H9 (cell line): Measurements from ENCODE around the gene DIMT1. TPM values are rescaled to one million over a fixed set of nuclear protein-coding genes. Genes with fewer than 3 reads are reported as not detected.

Source experiments
- DNase-seq: peaks from one replicate; pipeline ENCODE4 v3.0.0-alpha.2; 2017
- H2AFZ ChIP-seq: one replicate; pipeline ENCODE4 v1.6.1; 2013; ENCODE audit warnings: mild to moderate bottlenecking, low read length, control low read depth, moderate library complexity
- H2AK5ac ChIP-seq: 2 replicates; pipeline ENCODE4 v1.6.1; 2013; ENCODE audit warnings: low read length, control low read depth, mixed read lengths; ENCODE audit not compliant: insufficient read length
- H2BK120ac ChIP-seq: one replicate; pipeline ENCODE4 v1.6.1; 2013; ENCODE audit warnings: low read depth, mild to moderate bottlenecking, low read length, control low read depth, inconsistent platforms; ENCODE audit not compliant: poor library complexity, severe bottlenecking
- H2BK12ac ChIP-seq: 2 replicates; pipeline ENCODE4 v1.6.1; 2013; ENCODE audit warnings: low read length, control low read depth, mixed read lengths, low read depth; ENCODE audit not compliant: insufficient read length
- H2BK15ac ChIP-seq: 2 replicates; pipeline ENCODE4 v1.6.1; 2013; ENCODE audit warnings: low read depth, low read length, control low read depth
- H2BK20ac ChIP-seq: one replicate; pipeline ENCODE4 v1.6.1; 2013; ENCODE audit warnings: low read depth, mild to moderate bottlenecking, low read length, control low read depth, inconsistent platforms; ENCODE audit not compliant: poor library complexity, severe bottlenecking
- H2BK5ac ChIP-seq: 2 replicates; pipeline ENCODE4 v1.6.1; 2013; ENCODE audit warnings: low read length, control low read depth, mixed read lengths; ENCODE audit not compliant: insufficient read length
- H3K14ac ChIP-seq: 2 replicates; pipeline ENCODE4 v1.6.1; 2013; ENCODE audit warnings: low read length, control low read depth; ENCODE audit not compliant: insufficient read depth
- H3K18ac ChIP-seq: 2 replicates; pipeline ENCODE4 v1.6.1; 2013; ENCODE audit warnings: low read depth, mild to moderate bottlenecking, mixed read lengths, low read length, control low read depth; ENCODE audit not compliant: insufficient read length
- H3K23ac ChIP-seq: 2 replicates; pipeline ENCODE4 v1.6.1; 2013; ENCODE audit warnings: low read length, control low read depth, mixed read lengths, low read depth; ENCODE audit not compliant: insufficient read length
- H3K23me2 ChIP-seq: 2 replicates; pipeline ENCODE4 v1.6.1; 2013; ENCODE audit warnings: low read depth, mild to moderate bottlenecking, mixed read lengths, low read length, control low read depth; ENCODE audit not compliant: insufficient read length, poor library complexity, severe bottlenecking
- H3K27ac ChIP-seq: 2 replicates; pipeline ENCODE4 v1.5.1; 2013; ENCODE audit warnings: low read length, control low read depth, mixed read lengths, low read depth; ENCODE audit not compliant: insufficient read length
- H3K27me3 ChIP-seq: 2 replicates; pipeline ENCODE4 v1.6.1; 2013; ENCODE audit warnings: low read length, control low read depth, inconsistent platforms; ENCODE audit not compliant: insufficient read depth
- H3K4ac ChIP-seq: 2 replicates; pipeline ENCODE4 v1.6.1; 2013; ENCODE audit warnings: low read depth, mild to moderate bottlenecking, control low read depth, inconsistent platforms, low read length, moderate library complexity
- H3K4me1 ChIP-seq: 2 replicates; pipeline ENCODE4 v1.6.1; 2013; ENCODE audit warnings: low read length, control low read depth, inconsistent platforms; ENCODE audit not compliant: insufficient read depth
- H3K4me2 ChIP-seq: 2 replicates; pipeline ENCODE4 v1.6.1; 2013; ENCODE audit warnings: low read length, control low read depth, mixed read lengths; ENCODE audit not compliant: insufficient read length, insufficient read depth
- H3K56ac ChIP-seq: 2 replicates; pipeline ENCODE4 v1.6.1; 2013; ENCODE audit warnings: low read depth, mild to moderate bottlenecking, mixed read lengths, low read length, control low read depth; ENCODE audit not compliant: insufficient read length
- H3K79me1 ChIP-seq: 2 replicates; pipeline ENCODE4 v1.6.1; 2013; ENCODE audit warnings: low read depth, mild to moderate bottlenecking, moderate library complexity, low read length, control low read depth, inconsistent platforms; ENCODE audit not compliant: insufficient read depth, poor library complexity, severe bottlenecking
- H3K79me2 ChIP-seq: 2 replicates; pipeline ENCODE4 v1.6.1; 2013; ENCODE audit warnings: low read length, control low read depth, inconsistent platforms; ENCODE audit not compliant: insufficient read depth
- H3K9ac ChIP-seq: 2 replicates; pipeline ENCODE4 v1.6.1; 2013; ENCODE audit warnings: low read length, control low read depth, mixed read lengths; ENCODE audit not compliant: insufficient read length; ENCODE audit errors: extremely low read depth
- H3K9me3 ChIP-seq: one replicate; pipeline ENCODE4 v1.6.1; 2013; ENCODE audit warnings: low read depth, low read length, inconsistent platforms; ENCODE audit not compliant: control insufficient read depth
- H3T11ph ChIP-seq: one replicate; pipeline ENCODE4 v1.6.1; 2013; ENCODE audit warnings: mild to moderate bottlenecking, low read length, control low read depth, inconsistent platforms
- H4K20me1 ChIP-seq: one replicate; pipeline ENCODE4 v1.6.1; 2013; ENCODE audit not compliant: control insufficient read depth, insufficient read length, insufficient read depth
- H4K5ac ChIP-seq: 2 replicates; pipeline ENCODE4 v1.6.1; 2013; ENCODE audit warnings: low read depth, mild to moderate bottlenecking, mixed read lengths, low read length, control low read depth; ENCODE audit not compliant: insufficient read length
- H4K8ac ChIP-seq: replicated peaks from 2 replicates; pipeline ENCODE4 v1.6.1; 2013; ENCODE audit warnings: low read length, control low read depth, mixed read lengths, low read depth; ENCODE audit not compliant: insufficient read length
- H4K91ac ChIP-seq: 2 replicates; pipeline ENCODE4 v1.6.1; 2013; ENCODE audit warnings: low read depth, mild to moderate bottlenecking, moderate library complexity, mixed read lengths, low read length, control low read depth; ENCODE audit not compliant: insufficient read length
- H3K27ac Mint-ChIP-seq, 3 experiments: 2 replicates in 2 of 3; 3 replicates in 1 of 3; pipeline ENCODE4 v1.8.0; 2020 to 2021; ENCODE audit warnings: mixed read lengths in 3 of 3, mild to moderate bottlenecking in 1 of 3, moderate library complexity in 1 of 3
- H3K27me3 Mint-ChIP-seq: 2 replicates; pipeline ENCODE4 v1.8.0; 2021; ENCODE audit warnings: low read depth, mild to moderate bottlenecking, moderate library complexity, mixed read lengths
- H3K36me3 Mint-ChIP-seq, 3 experiments: 2 replicates in 2 of 3; 3 replicates in 1 of 3; pipeline ENCODE4 v1.8.0; 2020 to 2021; ENCODE audit warnings: low read depth in 3 of 3, mixed read lengths in 3 of 3; ENCODE audit not compliant: insufficient read depth in 1 of 3
- H3K4me1 Mint-ChIP-seq, 2 experiments: 2 replicates each; pipeline ENCODE4 v1.8.0; 2020; ENCODE audit warnings: mixed read lengths in 2 of 2
- H3K4me3 Mint-ChIP-seq, 2 experiments: 2 replicates in 1 of 2; 3 replicates in 1 of 2; pipeline ENCODE4 v1.8.0; 2020 to 2021; ENCODE audit warnings: mild to moderate bottlenecking in 2 of 2, mixed read lengths in 2 of 2, moderate library complexity in 1 of 2
- H3K9me3 Mint-ChIP-seq, 2 experiments: 2 replicates in 1 of 2; 3 replicates in 1 of 2; pipeline ENCODE4 v1.8.0; 2020; ENCODE audit warnings: mild to moderate bottlenecking in 2 of 2, mixed read lengths in 2 of 2, moderate library complexity in 1 of 2
- WGBS: extraction: QIAGEN DNeasy Blood & Tissue Kit; methylation state at CpG from one replicate; pipeline ENCODE4 v1.1.7; 2013; ENCODE audit warnings: missing lambda C conversion rate, low lambda C conversion rate, mixed read lengths; ENCODE audit not compliant: insufficient read length; ENCODE audit errors: extremely low coverage; 5-methylcytosine and 5-hydroxymethylcytosine counted together
- total RNA-seq: library from RNA; stranded (reverse); gene quantifications from 2 replicates; pipeline ENCODE4 v1.2.1, GENCODE V29; 2021
- TF ChIP-seq, protein P1 (sequence below): fragments of 200-600 bp; sonication (generic); conservative IDR thresholded peaks from 3 replicates; pipeline ENCODE4 v1.8.0; 2021; ENCODE audit warnings: antibody characterized with exemption, mild to moderate bottlenecking

The DIMT1 gene
- total RNA-seq, 1 experiment from 2014 or later: 36.0 TPM

- DNase-seq: no peak
- no peak overlapping the region for H2AFZ ChIP-seq
- H3K9me3 Mint-ChIP-seq: no peaks in the 10 kb centered on the region
- WGBS: no CpG with 5 or more reads among the region's 2 CpGs
- no peak overlapping the region for H3K27ac Mint-ChIP-seq
- no peak overlapping the region for H2AK5ac ChIP-seq
- no peaks in the 10 kb centered on the region for H3K27me3 Mint-ChIP-seq
- no peak overlapping the region for H3K4me2 ChIP-seq
- H3K18ac ChIP-seq: no peak overlapping the region
- H3K36me3 Mint-ChIP-seq: peaks cover 11 to 68% (median 46%) of the 10 kb centered on the region in 3 experiments; a peak in 6 of 7 replicates
- no peak overlapping the region for H4K5ac ChIP-seq
- H3K56ac ChIP-seq: no peak overlapping the region
- no peak overlapping the region for H3K4me3 Mint-ChIP-seq
- H4K91ac ChIP-seq: no peak overlapping the region
- no peak overlapping the region for H3K14ac ChIP-seq
- no peaks in the 10 kb centered on the region for H4K20me1 ChIP-seq
- no peak overlapping the region for H3T11ph ChIP-seq
- H2BK120ac ChIP-seq: no peak overlapping the region
- no peaks in the 10 kb centered on the region for H3K79me1 ChIP-seq
- no peak overlapping the region for H2BK5ac ChIP-seq
- no peak overlapping the region for H2BK15ac ChIP-seq
- H3K23ac ChIP-seq: no peak overlapping the region
- H3K4me1 ChIP-seq: no peaks in the 10 kb centered on the region
- H3K4me1 Mint-ChIP-seq: no peaks in the 10 kb centered on the region
- no peak overlapping the region for H2BK12ac ChIP-seq
- no peak overlapping the region for H4K8ac ChIP-seq
- no peak overlapping the region for H2BK20ac ChIP-seq
- TF ChIP-seq, protein P1, sequence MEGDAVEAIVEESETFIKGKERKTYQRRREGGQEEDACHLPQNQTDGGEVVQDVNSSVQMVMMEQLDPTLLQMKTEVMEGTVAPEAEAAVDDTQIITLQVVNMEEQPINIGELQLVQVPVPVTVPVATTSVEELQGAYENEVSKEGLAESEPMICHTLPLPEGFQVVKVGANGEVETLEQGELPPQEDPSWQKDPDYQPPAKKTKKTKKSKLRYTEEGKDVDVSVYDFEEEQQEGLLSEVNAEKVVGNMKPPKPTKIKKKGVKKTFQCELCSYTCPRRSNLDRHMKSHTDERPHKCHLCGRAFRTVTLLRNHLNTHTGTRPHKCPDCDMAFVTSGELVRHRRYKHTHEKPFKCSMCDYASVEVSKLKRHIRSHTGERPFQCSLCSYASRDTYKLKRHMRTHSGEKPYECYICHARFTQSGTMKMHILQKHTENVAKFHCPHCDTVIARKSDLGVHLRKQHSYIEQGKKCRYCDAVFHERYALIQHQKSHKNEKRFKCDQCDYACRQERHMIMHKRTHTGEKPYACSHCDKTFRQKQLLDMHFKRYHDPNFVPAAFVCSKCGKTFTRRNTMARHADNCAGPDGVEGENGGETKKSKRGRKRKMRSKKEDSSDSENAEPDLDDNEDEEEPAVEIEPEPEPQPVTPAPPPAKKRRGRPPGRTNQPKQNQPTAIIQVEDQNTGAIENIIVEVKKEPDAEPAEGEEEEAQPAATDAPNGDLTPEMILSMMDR: no peak
- H3K4ac ChIP-seq: no peak overlapping the region
- H3K23me2 ChIP-seq: no peaks in the 10 kb centered on the region
- no peaks in the 10 kb centered on the region for H3K79me2 ChIP-seq
- no peak overlapping the region for H3K9ac ChIP-seq
- H3K27me3 ChIP-seq: no peaks in the 10 kb centered on the region
- no peaks in the 10 kb centered on the region for H3K9me3 ChIP-seq
- no peak overlapping the region for H3K27ac ChIP-seq
These were observed 17.8 kb downstream of the DIMT1 start for GRCh38 chr5:62385816-62386400.
